ENCODE measurements around the gene SLC6A9.

SLC6A9 gene

GRCh38 chr1:43976890-43977289 lies 54.4 kb downstream of the SLC6A9 start:
- no peak for TF ChIP-seq CTCF (IDR thresholded peaks at IDR 0.05; ENCODE audit: borderline replicate concordance, insufficient read depth, low read depth, low read length)
- H3K4me3 ChIP-seq (ENCODE audit: low read depth, low read length): no peak overlapping the region

- TF ChIP-seq CTCF (IDR thresholded peaks at IDR 0.05; ENCODE audit: borderline replicate concordance, insufficient read depth, low read depth, low read length): no peak
- H3K4me3 ChIP-seq (ENCODE audit: low read depth, low read length): peak overlapping the region; percentile 96
Observed at GRCh38 chr1:43976045-43976444, 55.2 kb downstream of the SLC6A9 start.

GRCh38 chr1:43975249-43975961 lies 55.9 kb downstream of the SLC6A9 start:
- TF ChIP-seq CTCF (IDR thresholded peaks at IDR 0.05; ENCODE audit: borderline replicate concordance, insufficient read depth, low read depth, low read length): 0 out of 2 replicates have a peak, but pooled peaks have one; percentile 0
- peak overlapping the region; percentile 96 for H3K4me3 ChIP-seq (ENCODE audit: low read depth, low read length)

- peak within 1 kb of the TSS; percentile 96 for H3K4me3 ChIP-seq (ENCODE audit: low read depth, low read length)
- TF ChIP-seq CTCF (IDR thresholded peaks at IDR 0.05; ENCODE audit: borderline replicate concordance, insufficient read depth, low read depth, low read length): 0 out of 2 replicates have a peak, but pooled peaks have one; percentile 3
Observed at GRCh38 chr1:43974443-43975248, 56.6 kb downstream of the SLC6A9 start, which contains the start of gene ATP6V0B. Gene ATP6V0B, plus strand, starts transcription at chr1:43974960. Its CDS starts 81 bp downstream, at chr1:43975041.

GRCh38 chr1:43973981-43974442 lies 57.2 kb downstream of the SLC6A9 start:
- no peak for TF ChIP-seq CTCF (IDR thresholded peaks at IDR 0.05; ENCODE audit: borderline replicate concordance, insufficient read depth, low read depth, low read length)
- H3K4me3 ChIP-seq (ENCODE audit: low read depth, low read length): peak overlapping the region; percentile 96

GRCh38 chr1:43971336-43971980 lies 59.8 kb downstream of the SLC6A9 start:
- no peak overlapping the region for H3K4me3 ChIP-seq (ENCODE audit: low read depth, low read length)
- TF ChIP-seq CTCF (IDR thresholded peaks at IDR 0.05; ENCODE audit: borderline replicate concordance, insufficient read depth, low read depth, low read length): no peak

Measured in GM12875 (cell line).